Large intestine (tissue), 3 donors: ENCODE data around the gene FAM199X. TPM values are rescaled to one million over a fixed set of nuclear protein-coding genes. Genes with fewer than 3 reads are reported as not detected.
A peak's percentile ranks its signal among the peaks of the same experiment; 100 is the strongest.

ENCODE experiments used
- DNase-seq, 2 donors: peaks; one replicate each; pipeline versions ENCODE4 v3.0.0 to v3.0.0-alpha.2; 2013
- H3K27ac ChIP-seq: one replicate; pipeline ENCODE4 v1.5.1; 2013; ENCODE audit warnings: low read length
- H3K27me3 ChIP-seq: 2 replicates; pipeline ENCODE4 v1.6.1; 2013; ENCODE audit warnings: low read length; ENCODE audit not compliant: control insufficient read depth, insufficient read depth
- H3K36me3 ChIP-seq: 2 replicates; pipeline ENCODE4 v1.6.1; 2013; ENCODE audit warnings: low read length; ENCODE audit not compliant: control insufficient read depth, insufficient read depth
- H3K4me1 ChIP-seq: one replicate; pipeline ENCODE4 v1.6.1; 2013; ENCODE audit warnings: low read length; ENCODE audit not compliant: control insufficient read depth, insufficient read depth
- H3K4me3 ChIP-seq: one replicate; pipeline ENCODE4 v1.5.1; 2013; ENCODE audit warnings: low read length
- H3K9me3 ChIP-seq: one replicate; pipeline ENCODE4 v1.6.1; 2013; ENCODE audit warnings: mild to moderate bottlenecking, low read depth, low read length, moderate library complexity; ENCODE audit not compliant: control insufficient read depth
- WGBS: methylation state at CpG from one replicate; pipeline ENCODE4 v1.1.5; 2013; ENCODE audit warnings: low lambda C conversion rate; ENCODE audit not compliant: insufficient coverage; 5-methylcytosine and 5-hydroxymethylcytosine counted together
- polyA plus RNA-seq: library from polyadenylated mRNA; unstranded; fragments of 120-200 nt; gene quantifications from one replicate; pipeline ENCODE4 v1.2.1, GENCODE V29; 2013

The FAM199X gene
- polyA plus RNA-seq, 1 donor = 22.3 TPM

GRCh38 chrX:104137496-104137895 is 28.8 kb upstream of the FAM199X start:
- no CpG with 5 or more reads among the region's 3 CpGs for WGBS
- no peaks in the 10 kb centered on the region for H3K36me3 ChIP-seq
- no peaks in the 10 kb centered on the region for H3K27me3 ChIP-seq
- no peak for DNase-seq
- no peak overlapping the region for H3K27ac ChIP-seq
- H3K4me1 ChIP-seq = no peaks in the 10 kb centered on the region
- H3K9me3 ChIP-seq = no peaks in the 10 kb centered on the region
- H3K4me3 ChIP-seq = no peak overlapping the region

- DNase-seq = peak in 1 of 2 donors; percentile 4
- Histone ChIP-seq H3K9me3 (no peaks in the 10 kb centered on the region), H3K4me1 (no peaks in the 10 kb centered on the region), H3K4me3 (no peak overlapping the region), H3K36me3 (no peaks in the 10 kb centered on the region), H3K27me3 (no peaks in the 10 kb centered on the region), H3K27ac (no peak overlapping the region)
- no CpG with 5 or more reads among the region's 8 CpGs for WGBS
These were observed 25.0 kb upstream of the FAM199X start for GRCh38 chrX:104141087-104141760.

- Histone ChIP-seq H3K36me3 (no peaks in the 10 kb centered on the region), H3K27ac (no peak overlapping the region), H3K4me3 (no peak overlapping the region), H3K4me1 (no peaks in the 10 kb centered on the region), H3K27me3 (no peaks in the 10 kb centered on the region), H3K9me3 (no peaks in the 10 kb centered on the region)
- 40% methylated on average over 1 of the region's 1 CpG for WGBS
- DNase-seq = no peak
These were observed 15.2 kb upstream of the FAM199X start for GRCh38 chrX:104151037-104151436.

- no CpG with 5 or more reads among the region's 44 CpGs for WGBS
These were observed 9.4 kb upstream of the FAM199X start, which contains the start of gene SLC25A53 for GRCh38 chrX:104156630-104157529. SLC25A53 (minus strand) TSS chrX:104157009; CDS start chrX:104105257, 51,752 bp downstream.

GRCh38 chrX:104166735-104167436 is 633 bp downstream of the FAM199X start:
- H3K4me3 ChIP-seq = peak overlapping the region; percentile 85
- 0% methylated on average over 1 of the region's 37 CpGs for WGBS
- H3K27me3 ChIP-seq = no peaks in the 10 kb centered on the region
- no peaks in the 10 kb centered on the region for H3K9me3 ChIP-seq
- DNase-seq = no peak
- no peaks in the 10 kb centered on the region for H3K36me3 ChIP-seq
- no peaks in the 10 kb centered on the region for H3K4me1 ChIP-seq
- H3K27ac ChIP-seq = peak overlapping the region; percentile 56

More at GRCh38 chrX:104156630-104157529, 9.4 kb upstream of the FAM199X start, which contains the start of gene SLC25A53:
- no peaks in the 10 kb centered on the region for H3K27me3 ChIP-seq
- DNase-seq = peak; percentile 76 to 89
- H3K4me3 ChIP-seq = peak within 1 kb of the TSS; percentile 73
- H3K9me3 ChIP-seq = no peaks in the 10 kb centered on the region
- H3K36me3 ChIP-seq = no peaks in the 10 kb centered on the region
- H3K4me1 ChIP-seq = no peaks in the 10 kb centered on the region
- H3K27ac ChIP-seq = peak within 1 kb of the TSS; percentile 94

- no peaks in the 10 kb centered on the region for H3K36me3 ChIP-seq
- H3K27ac ChIP-seq = no peak overlapping the region
- WGBS = no CpG with 5 or more reads among the region's 1 CpG
- H3K4me3 ChIP-seq = no peak overlapping the region
- no peak for DNase-seq
- no peaks in the 10 kb centered on the region for H3K27me3 ChIP-seq
- no peaks in the 10 kb centered on the region for H3K4me1 ChIP-seq
- H3K9me3 ChIP-seq = no peaks in the 10 kb centered on the region
These were observed 1.9 kb downstream of the FAM199X start for GRCh38 chrX:104168127-104168526.

GRCh38 chrX:104172121-104172520 is 5.9 kb downstream of the FAM199X start:
- Histone ChIP-seq H3K36me3 (peaks cover 2% of the 10 kb centered on the region), H3K9me3 (no peaks in the 10 kb centered on the region), H3K4me3 (no peak overlapping the region), H3K27ac (no peak overlapping the region), H3K27me3 (no peaks in the 10 kb centered on the region), H3K4me1 (no peaks in the 10 kb centered on the region)
- no peak for DNase-seq
- WGBS = 100% methylated on average over 1 of the region's 6 CpGs

- Histone ChIP-seq H3K27ac (no peak overlapping the region), H3K27me3 (no peaks in the 10 kb centered on the region), H3K36me3 (peaks cover 4% of the 10 kb centered on the region), H3K9me3 (no peaks in the 10 kb centered on the region), H3K4me3 (no peak overlapping the region), H3K4me1 (no peaks in the 10 kb centered on the region)
- no CpG with 5 or more reads among the region's 2 CpGs for WGBS
- no peak for DNase-seq
These were observed 6.5 kb downstream of the FAM199X start for GRCh38 chrX:104172788-104173187.

GRCh38 chrX:104173841-104174240 is 7.6 kb downstream of the FAM199X start:
- no peaks in the 10 kb centered on the region for H3K9me3 ChIP-seq
- no CpG with 5 or more reads among the region's 6 CpGs for WGBS
- H3K4me3 ChIP-seq = no peak overlapping the region
- no peaks in the 10 kb centered on the region for H3K4me1 ChIP-seq
- DNase-seq = no peak
- no peak overlapping the region for H3K27ac ChIP-seq
- H3K27me3 ChIP-seq = no peaks in the 10 kb centered on the region
- peaks cover 5% of the 10 kb centered on the region for H3K36me3 ChIP-seq

- Histone ChIP-seq H3K36me3 (peaks cover 10% of the 10 kb centered on the region), H3K4me3 (no peak overlapping the region), H3K27ac (no peak overlapping the region), H3K4me1 (no peaks in the 10 kb centered on the region), H3K27me3 (no peaks in the 10 kb centered on the region), H3K9me3 (no peaks in the 10 kb centered on the region)
- no peak for DNase-seq
- WGBS = no CpG with 5 or more reads among the region's 4 CpGs
These were observed 17.4 kb downstream of the FAM199X start for GRCh38 chrX:104183685-104184084.
